Stimulated activated memory B cell treated with anti-CD40 and anti-IgM and Interleukin-4, amounts not matched to agents 10 μg/mL and 1 μg/mL and 100 μg/mL, for 72 hours (primary cell): ENCODE measurements around the gene CDK6.

Experiments used
- ATAC-seq: fragments of 150-1000 bp; cut with Tn5 transposase; 2 replicates; pipeline ENCODE4 v1.10.0; 2021
- H3K27ac Mint-ChIP-seq: one replicate; pipeline ENCODE4 v1.8.0; 2022; ENCODE audit warnings: mild to moderate bottlenecking, mixed read lengths
- H3K27me3 Mint-ChIP-seq: one replicate; pipeline ENCODE4 v1.8.0; 2022; ENCODE audit warnings: mixed read lengths
- H3K36me3 Mint-ChIP-seq: one replicate; pipeline ENCODE4 v1.8.0; 2022; ENCODE audit warnings: mixed read lengths
- H3K4me1 Mint-ChIP-seq: one replicate; pipeline ENCODE4 v1.8.0; 2022; ENCODE audit warnings: mixed read lengths
- H3K4me3 Mint-ChIP-seq: one replicate; pipeline ENCODE4 v1.8.0; 2022; ENCODE audit warnings: mild to moderate bottlenecking, moderate library complexity, mixed read lengths
- H3K9me3 Mint-ChIP-seq: one replicate; pipeline ENCODE4 v1.8.0; 2022; ENCODE audit warnings: mixed read lengths

Gene CDK6

DNA sequence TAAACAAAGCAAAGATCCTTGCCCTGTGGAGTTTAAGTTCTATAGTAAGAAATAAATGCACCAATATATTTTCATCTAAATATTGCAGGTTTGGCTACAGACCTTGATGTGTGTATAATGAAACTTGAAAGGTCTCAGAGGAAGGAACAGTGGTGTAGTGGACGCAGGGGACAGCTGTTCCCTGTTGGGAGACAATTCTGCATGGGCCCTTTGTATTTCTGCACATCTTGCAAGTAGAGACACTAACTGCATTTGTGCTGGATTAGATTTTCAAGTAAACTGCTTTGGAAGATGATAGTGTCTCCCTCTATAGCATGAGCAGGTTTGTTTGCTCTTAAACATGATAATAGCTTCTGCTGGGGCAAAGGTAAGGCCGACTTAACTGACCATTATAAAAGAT, 188.7 kb downstream of the CDK6 start:
- Mint-ChIP-seq H3K36me3 (peaks cover 5% of the 10 kb centered on the region), H3K9me3 (no peaks in the 10 kb centered on the region), H3K27me3 (no peaks in the 10 kb centered on the region), H3K4me3 (no peak overlapping the region), H3K27ac (peak overlapping the region; percentile 13), H3K4me1 (peaks cover 38% of the 10 kb centered on the region)
- no peak for ATAC-seq

- H3K36me3 Mint-ChIP-seq, result peaks cover 5% of the 10 kb centered on the region
- no peaks in the 10 kb centered on the region for H3K9me3 Mint-ChIP-seq
- no peaks in the 10 kb centered on the region for H3K27me3 Mint-ChIP-seq
- H3K4me3 Mint-ChIP-seq, result no peak overlapping the region
- no peak for ATAC-seq
- peak overlapping the region; percentile 13 for H3K27ac Mint-ChIP-seq
- H3K4me1 Mint-ChIP-seq, result peaks cover 43% of the 10 kb centered on the region
These were observed 189.3 kb downstream of the CDK6 start for GRCh38 chr7:92647011-92647625.

DNA sequence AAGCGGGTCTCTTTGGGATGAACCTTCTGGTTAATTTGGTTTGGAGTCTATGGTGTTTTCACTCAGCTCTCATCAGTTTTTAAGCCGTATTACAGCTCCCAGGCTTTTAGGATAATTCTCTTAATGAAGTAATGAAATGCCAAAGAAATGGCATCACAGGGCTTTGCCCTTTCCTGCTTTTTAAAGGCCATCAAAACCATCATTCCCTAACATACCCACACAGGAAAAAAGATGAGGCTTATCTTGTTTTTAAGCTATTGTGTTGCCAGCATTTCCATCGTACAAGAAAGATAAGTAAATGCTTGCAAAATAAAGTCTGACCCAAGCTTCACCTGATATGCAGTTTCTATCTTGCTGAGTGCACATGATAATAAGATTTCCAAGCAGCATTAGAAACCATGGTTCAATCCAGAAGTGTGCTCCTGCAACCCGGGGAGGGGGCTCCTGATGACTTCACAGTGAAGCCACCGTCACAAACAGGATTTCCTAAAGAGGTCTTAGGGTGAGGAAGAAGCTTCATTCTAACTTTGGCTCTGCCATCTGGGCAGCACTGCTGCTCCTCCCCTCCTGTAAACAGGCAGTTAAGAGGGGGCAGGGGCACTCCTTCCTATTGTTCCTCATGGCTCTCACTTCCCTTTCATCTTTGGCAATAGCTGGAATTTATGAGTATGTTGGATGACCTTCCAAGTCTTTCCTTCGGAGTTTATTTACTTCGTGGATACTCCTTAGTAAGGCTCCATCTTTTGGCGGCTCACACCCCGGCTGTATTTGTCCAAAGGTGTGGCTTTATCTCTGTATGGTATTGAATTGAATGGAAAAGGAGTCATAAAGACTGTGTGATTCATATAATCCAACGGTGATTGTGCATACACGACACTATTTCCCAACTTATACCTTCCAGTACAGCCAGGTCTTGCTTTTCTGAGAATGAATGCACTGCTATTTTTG, 191.0 kb downstream of the CDK6 start:
- Mint-ChIP-seq H3K4me3 (no peak overlapping the region), H3K36me3 (peaks cover 5% of the 10 kb centered on the region), H3K27ac (peak overlapping the region; percentile 27), H3K27me3 (no peaks in the 10 kb centered on the region), H3K4me1 (peaks cover 48% of the 10 kb centered on the region), H3K9me3 (no peaks in the 10 kb centered on the region)
- ATAC-seq, result no peak

DNA sequence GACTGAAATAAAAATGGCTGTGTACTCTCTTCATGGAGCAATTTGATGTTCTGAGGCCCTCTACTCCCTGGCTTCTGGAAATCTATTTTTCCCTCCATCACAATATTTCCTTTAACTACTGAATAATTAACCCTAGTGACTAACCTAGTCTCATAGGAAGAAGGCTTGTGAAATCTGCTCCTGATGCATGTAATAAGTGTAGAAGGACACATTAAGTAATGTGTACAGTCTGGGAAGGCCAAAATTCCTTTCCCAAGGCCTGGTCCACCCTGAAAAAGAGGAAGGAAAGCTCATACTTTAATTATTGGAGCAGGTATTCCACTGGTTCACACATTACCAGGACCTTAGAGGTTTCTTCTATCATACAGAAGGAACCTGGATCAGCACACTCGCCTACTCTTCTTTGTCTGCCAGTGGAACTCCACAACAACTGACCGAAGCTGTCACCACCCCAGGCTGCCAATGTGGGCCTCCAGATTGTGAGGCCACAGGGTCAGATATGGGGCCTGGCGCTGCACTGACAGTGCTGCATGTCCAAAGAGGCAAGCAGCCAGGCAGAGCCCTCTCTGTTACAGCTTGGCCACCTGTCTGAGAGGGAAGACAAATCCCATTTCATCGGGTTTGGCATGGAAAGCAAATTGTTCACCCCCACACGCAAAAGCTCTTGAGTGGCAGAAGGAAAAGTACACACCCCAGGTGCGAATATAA, 191.8 kb downstream of the CDK6 start:
- Mint-ChIP-seq H3K36me3 (peaks cover 5% of the 10 kb centered on the region), H3K9me3 (no peaks in the 10 kb centered on the region), H3K27me3 (no peaks in the 10 kb centered on the region)

GRCh38 chr7:92643821-92644220, 192.6 kb downstream of the CDK6 start:
- H3K4me3 Mint-ChIP-seq, result no peak overlapping the region
- ATAC-seq, result no peak
- peaks cover 54% of the 10 kb centered on the region for H3K4me1 Mint-ChIP-seq
- peaks cover 5% of the 10 kb centered on the region for H3K36me3 Mint-ChIP-seq
- H3K27ac Mint-ChIP-seq, result no peak overlapping the region
- no peaks in the 10 kb centered on the region for H3K9me3 Mint-ChIP-seq
- no peaks in the 10 kb centered on the region for H3K27me3 Mint-ChIP-seq

More for the DNA sequence above, 191.8 kb downstream of the CDK6 start:
- H3K4me3 Mint-ChIP-seq, result no peak overlapping the region
- no peak overlapping the region for H3K27ac Mint-ChIP-seq
- H3K4me1 Mint-ChIP-seq, result peaks cover 51% of the 10 kb centered on the region
- no peak for ATAC-seq

GRCh38 chr7:92641921-92642511, 194.4 kb downstream of the CDK6 start:
- no peaks in the 10 kb centered on the region for H3K27me3 Mint-ChIP-seq
- ATAC-seq, result peak; percentile 89
- peak overlapping the region; percentile 46 for H3K4me3 Mint-ChIP-seq
- peak overlapping the region; percentile 89 for H3K27ac Mint-ChIP-seq
- peaks cover 40% of the 10 kb centered on the region for H3K4me1 Mint-ChIP-seq
- no peaks in the 10 kb centered on the region for H3K9me3 Mint-ChIP-seq
- H3K36me3 Mint-ChIP-seq, result peaks cover 1% of the 10 kb centered on the region

DNA sequence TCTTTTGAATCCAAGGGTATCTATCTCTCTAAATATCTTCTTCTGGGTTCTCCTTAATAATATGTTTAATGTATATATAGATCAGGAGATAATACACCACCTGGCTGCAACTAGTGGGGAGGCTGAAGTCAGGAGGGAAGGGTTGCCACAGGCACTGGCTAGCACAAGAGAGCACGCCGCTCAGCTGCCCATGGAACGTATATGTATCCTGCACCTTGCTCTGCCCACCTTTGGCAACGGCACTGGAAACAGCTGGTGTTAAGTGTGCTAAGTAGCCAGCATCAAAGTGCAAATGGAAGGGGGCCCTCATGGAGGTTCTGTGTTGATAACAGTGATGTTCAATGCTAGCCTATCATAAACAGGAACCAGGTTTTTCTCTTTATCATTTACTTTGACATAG, 196.4 kb downstream of the CDK6 start:
- H3K36me3 Mint-ChIP-seq, result no peaks in the 10 kb centered on the region
- ATAC-seq, result no peak
- no peaks in the 10 kb centered on the region for H3K27me3 Mint-ChIP-seq
- H3K4me3 Mint-ChIP-seq, result no peak overlapping the region
- no peak overlapping the region for H3K27ac Mint-ChIP-seq
- peaks cover 30% of the 10 kb centered on the region for H3K4me1 Mint-ChIP-seq
- H3K9me3 Mint-ChIP-seq, result no peaks in the 10 kb centered on the region

- no peak overlapping the region for H3K27ac Mint-ChIP-seq
- H3K36me3 Mint-ChIP-seq, result no peaks in the 10 kb centered on the region
- no peaks in the 10 kb centered on the region for H3K9me3 Mint-ChIP-seq
- no peak overlapping the region for H3K4me3 Mint-ChIP-seq
- H3K27me3 Mint-ChIP-seq, result no peaks in the 10 kb centered on the region
- ATAC-seq, result no peak
- H3K4me1 Mint-ChIP-seq, result peaks cover 36% of the 10 kb centered on the region
These were observed 197.0 kb downstream of the CDK6 start for GRCh38 chr7:92639213-92639896.

- H3K27me3 Mint-ChIP-seq, result no peaks in the 10 kb centered on the region
- H3K4me1 Mint-ChIP-seq, result peaks cover 48% of the 10 kb centered on the region
- H3K9me3 Mint-ChIP-seq, result no peaks in the 10 kb centered on the region
- ATAC-seq, result no peak
- H3K4me3 Mint-ChIP-seq, result no peak overlapping the region
- H3K27ac Mint-ChIP-seq, result no peak overlapping the region
- no peaks in the 10 kb centered on the region for H3K36me3 Mint-ChIP-seq
These were observed 200.3 kb downstream of the CDK6 start for GRCh38 chr7:92636018-92636560.

GRCh38 chr7:92635538-92635937, 200.8 kb downstream of the CDK6 start:
- Mint-ChIP-seq H3K4me1 (peaks cover 51% of the 10 kb centered on the region), H3K27me3 (no peaks in the 10 kb centered on the region), H3K27ac (peak overlapping the region; percentile 63), H3K36me3 (no peaks in the 10 kb centered on the region), H3K9me3 (no peaks in the 10 kb centered on the region), H3K4me3 (no peak overlapping the region)
- ATAC-seq, result no peak

DNA sequence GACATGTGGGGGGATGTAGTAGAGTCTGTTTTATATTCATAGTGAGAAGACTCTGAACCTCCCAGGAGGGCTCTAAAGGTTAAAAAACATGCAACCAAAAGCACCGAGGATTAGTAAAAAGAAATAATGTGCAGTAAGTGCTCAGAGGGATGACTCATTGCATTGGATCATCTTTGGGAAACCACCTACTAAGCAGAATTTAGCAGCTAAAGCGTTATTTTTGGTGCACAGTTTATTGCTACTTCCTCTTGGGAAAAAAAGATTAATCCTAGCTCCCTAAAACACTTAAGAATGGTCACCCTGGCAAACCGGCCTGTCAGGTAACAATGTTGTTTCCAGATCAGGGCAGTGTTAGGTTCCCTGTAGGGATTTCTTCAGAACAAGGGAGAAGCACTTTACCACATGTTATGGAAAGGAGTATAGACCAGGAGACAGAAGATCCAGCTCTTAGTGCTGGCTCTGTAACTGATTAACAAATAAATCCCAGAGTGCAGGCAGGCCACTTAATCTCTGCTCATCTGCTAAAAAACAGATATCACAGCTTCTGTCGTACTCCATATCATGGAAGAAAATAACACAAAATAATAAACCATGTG, 201.4 kb downstream of the CDK6 start:
- Mint-ChIP-seq H3K27ac (peak overlapping the region; percentile 63), H3K36me3 (peaks cover 5% of the 10 kb centered on the region), H3K4me3 (peak overlapping the region; percentile 6), H3K9me3 (peaks cover 3% of the 10 kb centered on the region), H3K4me1 (peaks cover 51% of the 10 kb centered on the region), H3K27me3 (no peaks in the 10 kb centered on the region)
- peak; percentile 76 for ATAC-seq

DNA sequence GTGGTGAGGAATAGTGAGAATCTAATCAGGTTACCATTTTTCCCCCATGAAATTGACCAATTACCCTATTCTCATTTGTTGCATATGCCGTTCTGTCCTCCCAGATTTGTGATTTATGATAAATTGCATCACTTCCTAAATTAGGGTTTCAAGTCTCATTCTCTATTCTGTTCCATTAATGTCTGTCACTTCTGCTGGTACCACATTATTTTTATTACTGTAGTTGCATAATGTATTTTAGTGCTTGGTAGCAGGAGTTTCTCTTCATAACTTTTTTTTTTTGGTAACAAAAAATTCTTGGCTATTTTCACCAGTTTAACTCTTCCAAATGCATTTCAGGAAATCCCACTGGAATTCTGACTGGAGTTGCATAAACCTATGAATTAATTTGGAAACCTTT, 202.2 kb downstream of the CDK6 start:
- ATAC-seq, result no peak
- peaks cover 3% of the 10 kb centered on the region for H3K9me3 Mint-ChIP-seq
- H3K27me3 Mint-ChIP-seq, result no peaks in the 10 kb centered on the region
- H3K4me1 Mint-ChIP-seq, result peaks cover 44% of the 10 kb centered on the region
- H3K4me3 Mint-ChIP-seq, result no peak overlapping the region
- H3K36me3 Mint-ChIP-seq, result peaks cover 5% of the 10 kb centered on the region
- H3K27ac Mint-ChIP-seq, result peak overlapping the region; percentile 63

DNA sequence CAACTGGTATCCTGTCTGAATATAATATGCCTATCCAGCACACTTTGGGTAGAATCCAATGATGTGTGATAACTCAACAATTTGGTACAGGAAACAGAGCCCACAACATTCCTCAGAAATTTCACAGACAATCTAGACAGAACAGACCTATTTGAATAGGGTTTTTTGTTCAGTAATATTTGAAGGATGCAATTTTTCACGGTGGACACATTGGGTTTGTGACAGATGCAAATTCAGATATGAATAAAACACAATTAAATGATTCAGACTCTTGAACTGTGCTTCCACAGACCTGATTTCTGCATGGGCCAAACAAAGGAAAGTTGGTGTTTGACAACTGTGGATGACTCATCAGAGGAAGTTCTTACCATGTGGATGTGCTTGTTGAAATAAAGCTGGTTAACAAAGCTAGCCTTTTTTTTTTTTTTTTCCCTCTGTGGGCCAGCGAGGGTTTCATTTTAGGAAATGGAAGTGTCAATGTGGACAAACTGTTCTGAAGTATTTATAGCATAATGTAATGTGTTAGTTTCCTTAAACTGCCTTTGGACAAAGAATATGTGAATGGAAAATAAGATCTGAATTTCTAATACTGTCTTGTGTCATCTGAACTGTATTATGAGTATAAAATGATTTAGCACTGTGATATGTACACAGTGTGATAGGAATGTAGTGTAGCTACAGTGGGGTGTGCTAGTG, 203.0 kb downstream of the CDK6 start:
- H3K27ac Mint-ChIP-seq, result peak overlapping the region; percentile 42
- ATAC-seq, result no peak
- peaks cover 44% of the 10 kb centered on the region for H3K4me1 Mint-ChIP-seq
- no peaks in the 10 kb centered on the region for H3K27me3 Mint-ChIP-seq
- H3K4me3 Mint-ChIP-seq, result no peak overlapping the region
- peaks cover 3% of the 10 kb centered on the region for H3K9me3 Mint-ChIP-seq
- peaks cover 13% of the 10 kb centered on the region for H3K36me3 Mint-ChIP-seq

GRCh38 chr7:92632791-92633190, 203.6 kb downstream of the CDK6 start:
- ATAC-seq, result no peak
- Mint-ChIP-seq H3K27ac (peak overlapping the region; percentile 42), H3K27me3 (no peaks in the 10 kb centered on the region), H3K36me3 (peaks cover 19% of the 10 kb centered on the region), H3K9me3 (peaks cover 3% of the 10 kb centered on the region), H3K4me3 (no peak overlapping the region), H3K4me1 (peaks cover 44% of the 10 kb centered on the region)
